Chondrocyte (in vitro differentiated cells): ENCODE data around the gene ADGRV1. TPM values are rescaled to one million over a fixed set of nuclear protein-coding genes. Genes with fewer than 3 reads are reported as not detected.

Source experiments
- DNase-seq: peaks from one replicate; pipeline ENCODE4 v3.0.0; 2021; ENCODE audit warnings: mixed read lengths, low spot score
- H3K27ac Mint-ChIP-seq: one replicate; pipeline ENCODE4 v1.8.0; 2021; ENCODE audit warnings: mild to moderate bottlenecking, moderate library complexity, mixed read lengths; ENCODE audit not compliant: unreplicated experiment
- H3K27me3 Mint-ChIP-seq: 2 replicates; pipeline ENCODE4 v1.8.0; 2021; ENCODE audit warnings: low read depth, mixed read lengths
- H3K36me3 Mint-ChIP-seq: 2 replicates; pipeline ENCODE4 v1.8.0; 2021; ENCODE audit warnings: low read depth, mixed read lengths
- H3K4me1 Mint-ChIP-seq: 2 replicates; pipeline ENCODE4 v1.8.0; 2021; ENCODE audit warnings: low read depth, mild to moderate bottlenecking, mixed read lengths
- H3K4me3 Mint-ChIP-seq: one replicate; pipeline ENCODE4 v1.8.0; 2021; ENCODE audit warnings: mild to moderate bottlenecking, moderate library complexity, mixed read lengths; ENCODE audit not compliant: unreplicated experiment
- H3K9me3 Mint-ChIP-seq: 2 replicates; pipeline ENCODE4 v1.8.0; 2021; ENCODE audit warnings: low read depth, mixed read lengths
- CTCF ChIP-seq: fragments of 200-600 bp; sonication (generic); IDR thresholded peaks from 2 replicates; pipeline ENCODE4 v1.5.0; 2021; ENCODE audit warnings: antibody characterized with exemption, mild to moderate bottlenecking, moderate library complexity
- total RNA-seq: library from RNA; stranded (reverse); gene quantifications from 3 replicates; pipeline ENCODE4 v1.2.1, GENCODE V29; 2021

ADGRV1 gene
- total RNA-seq, 1 donor from 2014 or later: 1.5 TPM

DNA sequence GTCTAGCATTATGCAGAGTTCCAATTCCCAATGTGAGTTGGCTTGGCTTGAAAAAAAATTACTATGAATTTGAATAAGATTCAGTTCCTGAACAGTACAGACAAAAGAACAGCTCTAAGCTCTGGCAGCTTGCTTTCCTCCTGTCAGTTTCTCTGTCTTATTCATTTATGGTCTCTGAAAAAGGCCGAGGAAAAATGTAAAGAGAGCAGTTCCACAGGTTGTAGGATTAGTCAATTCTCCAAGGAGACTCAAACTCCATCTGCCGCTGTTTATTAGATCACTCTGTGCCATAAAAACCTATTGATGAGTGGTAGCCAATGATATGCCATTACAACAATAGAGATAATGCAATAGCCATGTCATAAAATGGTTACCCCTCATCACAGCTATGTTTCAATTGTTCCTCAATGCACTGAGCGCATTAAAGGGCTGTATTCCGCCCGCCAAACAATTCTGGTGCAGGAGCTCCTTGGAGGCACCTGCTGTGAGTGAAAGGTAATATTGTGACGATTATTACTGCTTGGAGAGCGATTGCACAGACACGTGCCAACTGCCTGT lies 636.3 kb downstream of the ADGRV1 start:
- Mint-ChIP-seq H3K4me1 (peaks cover 8% of the 10 kb centered on the region), H3K4me3 (no peak overlapping the region), H3K9me3 (peaks cover 3% of the 10 kb centered on the region), H3K36me3 (no peaks in the 10 kb centered on the region), H3K27ac (no peak overlapping the region), H3K27me3 (no peaks in the 10 kb centered on the region)
- no peak for DNase-seq
- TF ChIP-seq CTCF: no peak

- Mint-ChIP-seq H3K36me3 (no peaks in the 10 kb centered on the region), H3K27ac (no peak overlapping the region)
Measured at GRCh38 chr5:91200692-91201091, 642.1 kb downstream of the ADGRV1 start.

DNA sequence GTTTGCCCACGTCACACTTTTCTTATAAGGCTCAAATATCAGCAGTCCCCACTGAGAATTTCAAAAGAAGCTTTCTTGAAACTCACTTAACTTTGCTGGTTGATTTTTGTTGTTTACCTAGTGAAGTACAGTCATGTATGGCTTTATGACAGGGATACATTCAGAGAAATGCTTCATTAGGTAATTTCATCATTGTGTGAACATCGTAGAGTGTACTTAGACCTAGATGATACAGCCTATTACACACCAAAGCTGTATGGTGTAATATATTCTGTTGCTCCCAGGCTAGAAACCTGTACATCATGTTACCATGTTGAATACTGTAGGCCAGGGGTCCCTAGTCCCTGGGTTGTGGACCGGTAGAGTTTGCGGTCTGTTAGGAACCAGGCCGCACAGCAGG lies 647.5 kb downstream of the ADGRV1 start:
- no peak for TF ChIP-seq CTCF
- Mint-ChIP-seq H3K4me1 (no peaks in the 10 kb centered on the region), H3K27me3 (no peaks in the 10 kb centered on the region), H3K9me3 (peaks cover 2% of the 10 kb centered on the region), H3K4me3 (no peak overlapping the region), H3K27ac (no peak overlapping the region), H3K36me3 (no peaks in the 10 kb centered on the region)
- DNase-seq: no peak

More at GRCh38 chr5:91200692-91201091, 642.1 kb downstream of the ADGRV1 start:
- no peak for DNase-seq
- Mint-ChIP-seq H3K9me3 (peaks cover 3% of the 10 kb centered on the region), H3K27me3 (no peaks in the 10 kb centered on the region), H3K4me3 (no peak overlapping the region), H3K4me1 (no peaks in the 10 kb centered on the region)
- TF ChIP-seq CTCF: no peak

- no peaks in the 10 kb centered on the region for H3K36me3 Mint-ChIP-seq
- TF ChIP-seq CTCF: no peak
- H3K27ac Mint-ChIP-seq: no peak overlapping the region
- no peaks in the 10 kb centered on the region for H3K27me3 Mint-ChIP-seq
- H3K4me3 Mint-ChIP-seq: no peak overlapping the region
- no peaks in the 10 kb centered on the region for H3K4me1 Mint-ChIP-seq
- H3K9me3 Mint-ChIP-seq: peaks cover 2% of the 10 kb centered on the region
- no peak for DNase-seq
Measured at GRCh38 chr5:91206734-91207133, 648.1 kb downstream of the ADGRV1 start.

DNA sequence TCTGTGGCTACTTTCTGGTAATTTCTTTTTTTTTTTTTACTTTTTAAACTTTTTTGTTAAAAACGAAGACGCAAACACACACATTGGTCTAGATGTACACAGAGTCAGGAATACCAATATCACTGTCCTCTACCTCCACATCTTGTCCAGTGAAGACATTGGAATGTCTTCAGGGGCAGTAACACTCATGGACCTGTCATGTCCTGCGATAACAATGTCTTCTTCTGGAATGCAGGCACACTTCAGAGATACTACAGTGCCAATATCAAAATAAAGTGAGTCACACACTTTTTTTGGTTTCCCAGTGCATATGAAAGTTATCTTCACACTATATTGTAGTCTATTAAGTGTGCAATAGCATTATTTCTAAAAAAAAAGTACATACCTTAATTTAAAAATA lies 648.7 kb downstream of the ADGRV1 start:
- no peak for DNase-seq
- Mint-ChIP-seq H3K4me3 (no peak overlapping the region), H3K4me1 (no peaks in the 10 kb centered on the region), H3K36me3 (no peaks in the 10 kb centered on the region), H3K9me3 (peaks cover 2% of the 10 kb centered on the region), H3K27me3 (no peaks in the 10 kb centered on the region), H3K27ac (no peak overlapping the region)
- no peak for TF ChIP-seq CTCF
